Measurements from ENCODE around the gene ABLIM2. TPM values are rescaled to one million over a fixed set of nuclear protein-coding genes. Genes with fewer than 3 reads are reported as not detected.

ABLIM2 gene
- total RNA-seq, 1 experiment from 2014 or later: 2.3 TPM

GRCh38 chr4:8194306-8195242 is 36.0 kb upstream of the ABLIM2 start:
- DNase-seq (ENCODE audit: extremely low read depth, low read depth): no peak

GRCh38 chr4:8192748-8193738 is 34.4 kb upstream of the ABLIM2 start:
- peak; percentile 44 for DNase-seq (ENCODE audit: extremely low read depth, low read depth)

- peak; percentile 51 for DNase-seq (ENCODE audit: extremely low read depth, low read depth)
These were observed 32.6 kb upstream of the ABLIM2 start for GRCh38 chr4:8191136-8191747.

- DNase-seq (ENCODE audit: extremely low read depth, low read depth): no peak
These were observed 31.2 kb upstream of the ABLIM2 start for GRCh38 chr4:8189551-8190466.

GRCh38 chr4:8188743-8189550 is 30.3 kb upstream of the ABLIM2 start:
- DNase-seq (ENCODE audit: extremely low read depth, low read depth): no peak

GRCh38 chr4:8188085-8188484 is 29.5 kb upstream of the ABLIM2 start:
- DNase-seq (ENCODE audit: extremely low read depth, low read depth): no peak

- no peak for DNase-seq (ENCODE audit: extremely low read depth, low read depth)
These were observed 27.3 kb upstream of the ABLIM2 start for GRCh38 chr4:8185930-8186329.

- DNase-seq (ENCODE audit: extremely low read depth, low read depth): no peak
These were observed 26.7 kb upstream of the ABLIM2 start for GRCh38 chr4:8185295-8185694.

- no peak for DNase-seq (ENCODE audit: extremely low read depth, low read depth)
These were observed 25.4 kb upstream of the ABLIM2 start for GRCh38 chr4:8184061-8184460.

GRCh38 chr4:8182858-8183725 is 24.5 kb upstream of the ABLIM2 start:
- DNase-seq (ENCODE audit: extremely low read depth, low read depth): peak; percentile 63

GRCh38 chr4:8182294-8182693 is 23.7 kb upstream of the ABLIM2 start:
- no peak for DNase-seq (ENCODE audit: extremely low read depth, low read depth)

GRCh38 chr4:8181844-8182243 is 23.2 kb upstream of the ABLIM2 start:
- no peak for DNase-seq (ENCODE audit: extremely low read depth, low read depth)

- no peak for DNase-seq (ENCODE audit: extremely low read depth, low read depth)
These were observed 22.5 kb upstream of the ABLIM2 start for GRCh38 chr4:8181119-8181518.

- no peak for DNase-seq (ENCODE audit: extremely low read depth, low read depth)
These were observed 21.9 kb upstream of the ABLIM2 start for GRCh38 chr4:8180310-8181093.

- no peak for DNase-seq (ENCODE audit: extremely low read depth, low read depth)
These were observed 21.2 kb upstream of the ABLIM2 start for GRCh38 chr4:8179771-8180170.

- no peak for DNase-seq (ENCODE audit: extremely low read depth, low read depth)
These were observed 20.5 kb upstream of the ABLIM2 start for GRCh38 chr4:8179074-8179473.

GRCh38 chr4:8177956-8178355 is 19.3 kb upstream of the ABLIM2 start:
- DNase-seq (ENCODE audit: extremely low read depth, low read depth): no peak

Data from NCI-H460 (cell line).